HG03135 (cell line): ENCODE results near the gene HLA-A.

Source experiments
- ATAC-seq: cut with Tn5 transposase; IDR thresholded peaks from one replicate; pipeline ENCODE4 v1.9.1; 2021; ENCODE audit warnings: mild to moderate bottlenecking, moderate library complexity; ENCODE audit not compliant: unreplicated experiment

HLA-A gene

DNA sequence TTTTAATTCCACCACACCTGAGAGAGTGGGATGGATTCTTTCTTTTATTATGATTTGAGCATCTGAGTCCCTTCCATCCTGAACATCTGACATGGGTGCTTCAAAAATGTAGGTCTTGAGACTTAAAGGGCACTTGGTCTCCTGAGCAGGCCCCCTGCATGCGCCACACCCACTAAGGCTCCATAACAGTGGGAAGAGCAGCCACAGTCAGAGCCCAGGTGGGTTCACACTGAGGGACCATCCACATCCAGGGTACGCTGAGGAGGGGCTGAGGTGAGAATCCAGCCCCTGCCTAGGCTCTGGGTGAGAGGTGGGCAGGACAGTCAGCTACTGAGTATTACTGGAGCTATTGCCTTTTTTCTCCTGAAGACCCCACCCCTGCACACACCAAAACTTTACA lies 42.7 kb downstream of the HLA-A start:
- ATAC-seq: no peak

- ATAC-seq: no peak
Observed at GRCh38 chr6:29986179-29986781, 43.9 kb downstream of the HLA-A start.

DNA sequence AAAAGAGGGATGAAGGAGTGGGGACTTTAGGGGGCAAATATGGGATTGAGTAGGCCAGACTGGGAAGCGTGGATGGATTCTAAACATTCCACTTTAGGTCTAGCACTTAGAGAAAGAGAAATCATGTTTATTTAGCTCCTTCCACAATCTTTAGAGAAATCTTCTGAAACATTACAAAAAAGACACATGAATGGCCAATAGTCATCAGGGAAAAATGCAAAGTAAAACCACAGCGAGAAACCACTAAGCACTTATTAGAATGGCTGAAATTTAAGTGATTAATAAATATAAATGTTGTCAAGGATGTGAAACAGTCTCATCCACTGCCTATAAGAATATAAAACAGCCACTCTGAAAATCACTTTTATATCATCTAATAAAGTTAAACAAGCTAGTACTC lies 46.9 kb downstream of the HLA-A start:
- ATAC-seq: no peak

- no peak for ATAC-seq
Observed at GRCh38 chr6:29990931-29991330, 48.6 kb downstream of the HLA-A start.

DNA sequence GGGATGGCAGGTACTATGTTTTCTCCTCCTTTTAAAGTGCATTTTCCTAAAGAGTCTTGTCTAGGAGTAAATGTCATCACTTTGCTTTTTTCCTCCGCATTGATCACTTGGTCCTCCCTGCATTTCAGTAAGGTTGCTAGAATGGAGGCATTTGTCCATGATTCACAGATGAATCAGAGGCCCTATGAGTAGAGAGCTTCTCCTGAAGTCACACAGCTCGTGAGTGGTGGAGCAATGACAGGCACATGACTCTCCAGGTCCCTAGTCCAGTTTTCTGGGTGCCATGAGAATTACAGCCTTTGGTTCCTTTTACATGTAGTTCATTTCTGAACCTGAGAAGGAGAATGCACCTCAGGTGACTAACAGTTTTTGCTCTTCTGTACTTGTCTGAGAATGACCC lies 50.5 kb downstream of the HLA-A start:
- no peak for ATAC-seq

GRCh38 chr6:29994826-29995225 lies 52.5 kb downstream of the HLA-A start:
- ATAC-seq: no peak

- ATAC-seq: no peak
Observed at GRCh38 chr6:29995340-29995777, 53.0 kb downstream of the HLA-A start.
